Measurements from ENCODE around the gene CCDC71L.
A peak's percentile ranks its signal among the peaks of the same experiment; 100 is the strongest.
"Not testable (repeated sequence)": the region's sequence is repeated elsewhere in the genome, so short reads cannot be mapped to it uniquely, and the experiment has no call there.

The CCDC71L gene

DNA sequence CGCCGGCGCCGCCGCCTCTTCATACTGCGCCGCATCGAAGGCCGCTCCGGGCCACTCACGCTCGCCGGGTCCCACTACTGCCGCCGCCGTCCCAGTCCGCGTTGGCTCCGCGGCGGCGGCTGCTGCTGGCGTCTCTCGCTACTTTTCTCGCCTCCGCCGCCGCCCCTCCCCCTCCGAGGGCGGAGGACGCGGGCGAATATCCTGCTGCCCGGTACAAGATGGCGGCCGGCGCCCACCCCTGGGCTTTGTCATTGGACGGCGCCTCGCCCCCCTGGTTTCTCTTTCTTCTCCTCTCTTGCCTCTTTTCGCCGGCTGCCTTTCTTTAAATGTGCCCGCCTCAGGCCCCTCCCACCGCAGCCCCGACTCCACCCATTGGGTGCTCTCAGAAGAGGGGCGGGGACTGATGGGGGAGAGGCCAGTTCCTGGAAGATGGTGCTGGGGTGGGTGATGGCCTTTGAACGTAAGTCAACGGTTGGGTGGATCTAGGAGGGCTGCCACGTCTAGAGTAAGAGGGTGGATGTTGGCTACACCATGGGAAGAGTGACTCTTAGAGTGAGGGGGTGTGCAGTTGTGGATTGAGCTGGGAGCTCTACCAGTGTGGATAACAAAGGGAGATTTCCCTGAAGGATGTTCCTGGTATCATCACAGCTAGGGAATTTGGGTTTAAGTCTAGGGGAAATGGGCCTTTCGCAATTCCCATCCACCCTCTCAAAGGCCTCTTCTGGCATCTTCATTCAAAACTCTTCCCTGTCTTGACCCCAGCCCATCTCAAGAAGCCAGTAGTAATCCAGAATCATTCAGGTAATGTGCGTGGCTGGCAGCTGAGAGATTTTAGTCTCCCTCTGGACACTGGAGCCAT is at the start of gene CCDC71L:
TSS of gene CCDC71L (minus strand) at position 297 of the 859 bp plus-strand sequence. CDS start at position 35, 262 bp downstream.
- no peak for FAIRE-seq
- TF ChIP-seq CTCF (IDR thresholded peaks at IDR 0.05; ENCODE audit: insufficient read depth, missing control alignments), result no peak
- peak; percentile 47 for DNase-seq (ENCODE audit: insufficient read length, low spot score)

GRCh38 chr7:106709604-106710003 is 48.6 kb upstream of the CCDC71L start:
- not testable (repeated sequence) for DNase-seq (ENCODE audit: insufficient read length, low spot score); FAIRE-seq

DNA sequence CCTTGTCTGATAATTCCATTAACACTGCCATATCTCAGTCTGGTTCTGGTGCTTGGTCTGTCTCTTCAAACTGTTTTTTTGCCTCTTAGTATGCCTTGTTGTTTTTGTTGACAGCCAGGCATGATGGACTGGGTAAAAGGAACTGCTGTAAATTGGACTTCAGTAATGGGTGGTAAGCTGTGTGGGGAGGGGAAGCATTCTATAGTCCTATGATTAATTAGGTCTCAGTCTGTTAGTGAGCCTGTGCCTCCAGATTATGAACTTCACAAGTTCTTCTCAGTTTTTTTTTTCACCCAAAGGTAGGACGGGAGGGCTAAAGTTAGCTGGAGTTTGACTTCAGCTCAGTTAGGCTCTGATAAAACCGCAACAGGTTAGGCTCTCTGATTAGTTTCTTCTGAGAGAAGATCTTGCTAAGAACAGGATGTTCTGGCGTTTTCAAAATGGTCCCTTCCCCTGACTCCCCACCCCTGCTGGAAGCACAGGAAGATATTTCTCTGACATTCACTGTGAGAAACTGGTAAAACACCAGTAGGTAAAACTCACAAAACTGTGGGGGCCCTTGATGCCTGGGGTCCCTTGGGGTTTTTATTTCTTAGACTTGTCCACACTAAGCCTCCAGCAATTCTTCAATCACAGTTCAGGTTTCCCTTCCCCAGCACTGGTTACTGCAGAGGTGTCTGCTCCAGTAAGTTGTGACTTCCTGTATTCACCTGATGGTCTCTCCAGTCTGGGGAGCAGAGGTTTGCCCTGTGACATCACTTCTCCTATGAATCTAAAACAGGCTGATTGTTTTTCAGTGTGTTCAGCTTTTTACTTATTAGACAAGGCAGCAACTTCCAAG is 43.3 kb upstream of the CCDC71L start:
- TF ChIP-seq CTCF (IDR thresholded peaks at IDR 0.05; ENCODE audit: insufficient read depth, missing control alignments), result no peak
- FAIRE-seq (no peak), DNase-seq (ENCODE audit: insufficient read length, low spot score) (no peak)

DNA sequence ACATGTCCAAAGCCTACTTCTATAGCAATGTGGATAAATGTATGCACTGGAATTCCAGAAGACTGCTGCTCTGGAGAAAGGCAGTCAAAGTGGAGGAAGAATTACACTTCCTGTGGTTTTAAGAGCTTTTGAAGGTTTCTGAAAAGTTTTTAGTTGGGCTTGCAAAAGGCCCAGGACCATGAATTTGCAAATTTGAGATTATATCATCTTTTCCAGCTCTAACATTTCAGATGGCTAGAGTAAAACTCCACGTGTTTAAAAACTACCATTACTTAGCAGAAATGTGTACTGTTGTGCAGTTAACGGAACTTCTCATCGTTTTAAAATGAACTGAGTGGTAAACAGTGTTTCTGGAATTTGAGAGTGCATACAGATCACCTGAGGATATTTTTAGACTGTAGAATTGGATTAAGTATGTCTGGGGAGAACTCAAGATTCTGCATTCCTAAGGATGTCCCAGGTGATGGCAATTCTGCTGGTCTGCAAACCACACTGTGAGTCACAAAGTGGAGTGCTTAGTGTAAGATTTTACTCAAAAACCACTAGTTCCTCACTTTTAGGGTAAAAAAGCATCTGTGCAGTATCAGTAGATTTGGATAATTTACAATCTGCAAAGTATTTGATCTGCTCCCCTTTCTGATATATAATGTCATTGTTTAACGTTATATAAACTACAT is 32.9 kb upstream of the CCDC71L start:
- no peak for FAIRE-seq
- no peak for DNase-seq (ENCODE audit: insufficient read length, low spot score)
- no peak for TF ChIP-seq CTCF (IDR thresholded peaks at IDR 0.05; ENCODE audit: insufficient read depth, missing control alignments)

DNA sequence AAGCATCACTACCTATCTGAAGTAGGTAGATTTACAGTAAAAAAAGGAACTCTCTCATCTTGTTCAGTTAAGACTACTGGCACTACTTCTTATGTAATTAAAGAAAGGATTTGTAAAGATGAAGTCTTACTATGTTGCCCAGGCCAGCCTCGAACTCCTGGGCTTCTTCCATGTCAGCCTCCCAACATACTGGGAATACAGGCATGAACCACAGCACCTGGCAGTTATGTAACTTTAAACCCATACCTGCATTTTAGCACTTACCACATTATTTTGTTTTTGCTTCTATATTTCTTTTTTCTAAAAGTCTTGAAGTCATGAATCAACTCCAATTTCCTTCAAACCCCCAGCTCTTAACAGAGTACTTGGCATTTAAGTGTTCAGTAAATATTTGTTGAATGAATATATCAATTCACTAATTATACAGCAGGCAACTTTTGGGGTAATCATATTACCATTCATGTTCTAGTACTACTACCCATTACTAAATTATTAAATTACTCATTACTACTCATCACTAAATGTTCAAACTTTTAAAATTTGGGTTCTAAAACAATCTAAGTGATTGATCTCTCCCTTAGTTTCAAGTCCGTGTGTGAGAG is 31.6 kb upstream of the CCDC71L start:
- no peak for DNase-seq (ENCODE audit: insufficient read length, low spot score)
- FAIRE-seq, result no peak
- TF ChIP-seq CTCF (IDR thresholded peaks at IDR 0.05; ENCODE audit: insufficient read depth, missing control alignments), result no peak

GRCh38 chr7:106688161-106688560 is 27.2 kb upstream of the CCDC71L start:
- FAIRE-seq; DNase-seq (ENCODE audit: insufficient read length, low spot score): not testable (repeated sequence)

- DNase-seq (ENCODE audit: insufficient read length, low spot score) (no peak), FAIRE-seq (no peak)
- TF ChIP-seq CTCF (IDR thresholded peaks at IDR 0.05; ENCODE audit: insufficient read depth, missing control alignments), result no peak
Measured at GRCh38 chr7:106683941-106684340, 23.0 kb upstream of the CCDC71L start.
